ENCODE data around the gene EIF3M.

EIF3M gene

DNA sequence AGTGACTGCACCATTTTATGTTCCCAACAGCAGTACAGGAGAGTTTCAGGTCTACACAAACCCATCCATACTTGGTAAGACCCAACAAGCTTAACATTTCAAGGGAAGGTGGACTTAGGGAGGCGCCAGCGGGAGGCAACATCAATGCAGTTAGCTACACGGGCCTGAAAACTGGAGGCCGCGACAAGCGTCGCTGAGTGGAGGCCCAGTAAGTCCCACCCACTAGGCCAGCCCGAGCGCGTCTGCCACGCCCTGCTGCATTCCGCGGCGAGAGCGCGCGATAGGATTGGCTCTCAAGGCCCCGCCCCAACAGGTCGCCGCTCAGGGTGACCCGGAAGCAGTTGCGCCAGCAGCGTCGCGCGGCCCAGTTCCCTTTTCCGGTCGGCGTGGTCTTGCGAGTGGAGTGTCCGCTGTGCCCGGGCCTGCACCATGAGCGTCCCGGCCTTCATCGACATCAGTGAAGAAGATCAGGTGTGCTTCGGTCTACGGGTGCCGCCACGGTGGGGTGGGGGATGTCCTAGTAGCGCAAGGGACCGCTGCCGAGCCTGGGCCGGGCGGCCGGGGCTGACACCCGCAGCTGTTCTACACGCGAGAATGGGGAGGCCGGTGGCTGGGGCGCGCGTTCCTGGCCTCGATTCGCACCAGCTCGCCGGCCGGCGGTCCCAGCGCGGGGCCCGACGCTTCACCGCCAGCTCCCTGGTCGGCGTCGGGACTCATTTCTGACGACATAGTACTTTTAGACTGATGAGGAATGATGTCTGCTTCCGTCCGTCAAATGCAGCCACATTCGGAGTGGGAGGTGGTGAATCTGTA is at the start of gene EIF3M:
EIF3M (plus strand) TSS at position 373 of the 813 bp plus-strand sequence; CDS start at position 430, 57 bp downstream.
- H3K4me3 ChIP-seq (ENCODE audit: low read depth, low read length) = peak within 1 kb of the TSS; percentile 89
- peak; percentile 91 for DNase-seq (ENCODE audit: low read depth)

DNA sequence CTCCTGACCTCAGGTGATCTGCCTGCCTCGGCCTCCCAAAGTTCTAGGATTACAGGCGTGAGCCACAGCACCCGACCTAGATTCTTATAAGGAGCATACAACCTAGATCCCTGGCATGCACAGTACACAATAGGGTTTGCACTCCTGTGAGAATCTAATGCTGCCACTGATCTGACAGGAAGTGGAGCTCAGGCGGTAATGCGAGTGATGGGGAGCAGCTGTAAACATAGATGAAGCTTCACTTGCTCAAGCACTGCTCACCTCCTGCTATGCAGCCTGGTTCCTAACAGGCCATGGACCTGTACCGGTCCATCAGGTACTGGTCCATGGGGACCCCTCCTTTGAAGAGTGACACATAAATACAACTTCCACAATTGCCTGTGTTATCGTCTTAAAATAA is 44.8 kb upstream of the EIF3M start:
- DNase-seq (ENCODE audit: low read depth) = no peak
- H3K4me3 ChIP-seq (ENCODE audit: low read depth, low read length) = no peak overlapping the region

DNA sequence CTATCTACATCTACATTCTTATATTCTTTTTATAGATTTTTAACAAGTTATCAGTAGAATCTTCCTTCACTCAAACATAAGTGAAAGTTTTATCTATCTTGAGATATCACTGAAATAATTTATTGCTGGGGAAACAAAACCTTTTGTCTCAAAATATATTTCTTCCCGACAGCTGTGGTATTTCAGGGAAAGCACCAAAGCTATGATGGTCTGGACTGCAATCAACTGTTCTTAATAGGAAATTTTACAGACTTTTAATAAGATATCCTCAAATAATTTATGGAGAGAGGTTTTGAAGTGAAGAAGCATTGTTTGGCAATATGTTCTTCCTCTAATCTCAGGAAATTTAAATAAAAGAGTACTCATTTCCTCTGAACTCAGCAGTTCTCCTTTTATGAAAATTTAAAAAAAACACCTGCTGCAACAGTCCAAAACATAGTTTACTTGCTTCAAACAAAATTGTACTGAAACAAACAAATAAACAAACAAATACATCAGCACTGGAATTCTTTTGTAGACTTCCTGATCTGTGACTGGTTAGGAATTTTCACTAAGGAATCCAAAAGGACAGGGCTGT is 33.9 kb upstream of the EIF3M start:
- no peak for DNase-seq (ENCODE audit: low read depth)

DNA sequence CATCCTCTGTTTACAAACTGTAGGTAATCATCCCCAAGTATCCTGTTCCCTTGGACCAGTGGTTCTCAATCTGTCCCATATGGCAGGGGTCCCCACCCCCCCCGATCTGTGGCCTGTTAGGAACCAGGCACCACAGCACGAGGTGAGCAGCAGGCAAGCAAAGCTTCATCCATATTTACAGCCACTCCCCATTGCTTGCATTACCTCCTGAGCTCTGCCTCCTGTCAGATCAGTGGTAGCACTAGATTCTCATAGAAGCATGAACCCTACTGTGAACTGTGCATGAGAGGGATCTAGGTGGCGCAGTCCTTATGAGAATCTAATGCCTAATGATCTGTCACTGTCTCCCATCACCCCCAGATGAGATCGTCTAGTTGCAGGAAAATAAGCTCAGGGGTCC is 33.4 kb upstream of the EIF3M start:
- DNase-seq (ENCODE audit: low read depth) = no peak
- H3K4me3 ChIP-seq (ENCODE audit: low read depth, low read length) = no peak overlapping the region

More for the DNA sequence above, 33.9 kb upstream of the EIF3M start:
- H3K4me3 ChIP-seq (ENCODE audit: low read depth, low read length) = no peak overlapping the region

DNA sequence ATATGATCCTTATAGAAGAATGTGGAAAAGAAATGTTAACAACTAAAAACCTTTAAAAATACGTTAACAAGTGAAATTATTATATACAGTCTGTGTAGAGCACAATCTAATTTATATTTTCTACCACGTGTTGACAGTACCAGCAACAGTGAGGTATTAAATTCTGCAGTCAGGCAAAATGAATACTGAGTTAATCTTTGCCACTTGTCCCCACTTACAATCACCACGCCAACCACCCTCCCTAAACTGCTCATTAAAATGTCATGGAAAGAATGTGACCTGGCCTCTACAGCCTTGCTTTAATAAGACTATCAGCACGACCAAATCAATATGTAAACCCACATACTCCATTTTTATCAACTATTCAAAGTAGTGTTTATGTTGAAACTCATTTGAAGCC is 28.5 kb upstream of the EIF3M start:
- H3K4me3 ChIP-seq (ENCODE audit: low read depth, low read length) = no peak overlapping the region
- no peak for DNase-seq (ENCODE audit: low read depth)

DNA sequence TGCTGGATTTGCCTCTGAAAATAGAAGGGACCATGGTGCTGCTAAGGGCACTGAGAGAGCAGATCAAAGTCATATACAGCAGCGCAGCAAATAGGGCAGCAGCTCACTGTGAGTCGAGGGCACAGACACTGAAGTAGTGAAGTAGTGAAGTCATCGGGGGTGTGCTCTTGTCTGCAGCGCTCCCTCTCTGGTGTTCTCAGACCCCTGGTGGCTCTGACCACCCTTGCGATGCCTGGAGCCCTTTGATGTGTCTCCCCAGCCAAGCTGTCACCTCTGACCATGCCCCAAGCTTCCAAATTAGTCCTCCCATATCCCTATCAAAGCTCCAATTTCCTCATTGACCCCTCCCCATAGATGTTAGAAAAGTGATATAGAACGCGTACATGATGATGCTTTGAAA is 27.7 kb upstream of the EIF3M start:
- no peak overlapping the region for H3K4me3 ChIP-seq (ENCODE audit: low read depth, low read length)
- DNase-seq (ENCODE audit: low read depth) = no peak

DNA sequence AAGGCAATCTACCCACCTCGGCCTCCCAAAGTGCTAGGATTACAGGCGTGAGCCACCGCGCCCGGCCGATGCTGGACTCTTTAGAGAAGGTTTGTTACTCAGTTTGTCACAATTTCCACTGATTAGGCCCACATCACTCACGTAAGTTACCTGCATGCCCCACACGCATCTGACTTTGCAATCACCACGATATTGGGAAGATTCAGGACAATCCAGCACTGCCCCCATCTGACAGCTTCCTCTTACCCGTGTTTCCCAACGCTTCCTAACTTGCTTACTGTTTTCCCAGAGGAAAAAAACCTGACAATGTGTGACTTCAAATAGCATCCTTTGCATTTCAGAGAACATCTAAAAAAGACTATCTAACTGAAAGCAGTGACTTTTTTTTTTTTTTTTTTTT is 21.8 kb upstream of the EIF3M start:
- no peak overlapping the region for H3K4me3 ChIP-seq (ENCODE audit: low read depth, low read length)
- DNase-seq (ENCODE audit: low read depth) = no peak

DNA sequence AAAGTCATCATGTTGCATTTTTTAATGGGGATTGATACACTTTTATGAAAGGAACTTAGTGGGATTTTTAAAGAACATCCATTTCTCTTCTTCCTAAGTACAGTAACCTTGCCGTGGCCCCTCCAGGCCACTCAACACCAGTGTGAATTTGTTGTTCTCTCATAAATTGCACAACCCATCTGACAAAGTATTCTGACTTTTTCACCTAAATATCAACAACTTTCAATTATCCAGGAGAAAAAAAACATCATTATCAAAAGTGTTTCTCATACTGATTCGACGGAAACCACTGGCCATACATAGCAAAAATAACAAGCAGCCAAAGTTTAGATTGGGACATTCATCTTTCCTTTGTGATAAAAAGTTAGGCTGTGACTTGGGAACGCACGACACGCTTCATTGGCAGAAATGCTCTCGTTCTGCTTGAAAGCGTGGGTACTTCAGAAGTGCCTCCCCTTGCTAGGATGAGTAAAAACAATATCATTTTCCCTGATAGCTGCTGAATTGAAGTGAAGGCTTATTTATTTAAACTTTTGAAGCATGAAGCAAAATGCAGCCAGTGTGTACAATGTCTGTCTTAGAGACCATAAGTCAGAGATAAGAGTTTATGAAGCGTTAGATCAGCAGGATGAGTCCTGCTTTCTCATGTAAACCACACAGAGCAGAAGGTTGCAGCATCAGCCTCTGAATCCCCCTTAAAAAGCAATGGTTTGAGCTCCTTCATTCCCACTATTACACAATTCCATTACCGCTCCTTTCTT is 20.6 kb upstream of the EIF3M start:
- H3K4me3 ChIP-seq (ENCODE audit: low read depth, low read length) = no peak overlapping the region
- DNase-seq (ENCODE audit: low read depth) = no peak

DNA sequence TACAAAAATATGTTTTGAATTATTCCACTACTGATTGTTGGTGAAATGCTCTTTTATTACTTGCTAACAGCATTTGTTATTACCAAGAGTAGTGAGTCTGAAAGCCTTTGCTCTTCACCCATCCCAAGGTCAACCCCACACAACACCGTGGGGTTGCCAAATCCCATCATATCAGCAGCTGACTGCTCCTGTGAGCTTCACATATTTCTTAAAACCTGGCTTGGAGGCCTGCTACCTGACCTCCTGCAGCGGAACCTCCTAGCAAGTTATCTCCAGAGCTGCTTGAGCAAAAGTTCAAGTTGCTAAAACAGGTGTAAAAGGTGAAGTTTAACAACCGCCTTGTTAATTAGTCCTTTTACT is 20.1 kb upstream of the EIF3M start:
- DNase-seq (ENCODE audit: low read depth) = no peak
- H3K4me3 ChIP-seq (ENCODE audit: low read depth, low read length) = no peak overlapping the region

DNA sequence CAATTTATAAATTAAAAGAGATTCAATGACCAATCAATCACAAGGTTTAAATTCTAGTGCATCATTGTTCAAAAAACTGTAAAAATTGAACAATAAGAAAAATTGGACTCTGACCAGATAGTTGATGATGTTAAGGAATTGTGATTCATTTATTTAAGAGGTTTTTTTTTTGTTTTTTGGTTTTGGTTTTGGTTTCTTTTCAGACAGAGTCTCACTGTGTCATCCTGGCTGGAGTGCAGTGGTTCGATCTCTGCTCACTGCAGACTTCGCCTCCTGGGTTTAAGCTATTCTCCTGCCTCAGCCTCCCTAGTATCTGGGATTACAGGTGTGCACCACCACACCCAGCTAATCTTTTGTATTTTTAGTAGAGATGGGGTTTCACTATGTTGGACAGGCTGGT is 17.1 kb upstream of the EIF3M start:
- no peak for DNase-seq (ENCODE audit: low read depth)

DNA sequence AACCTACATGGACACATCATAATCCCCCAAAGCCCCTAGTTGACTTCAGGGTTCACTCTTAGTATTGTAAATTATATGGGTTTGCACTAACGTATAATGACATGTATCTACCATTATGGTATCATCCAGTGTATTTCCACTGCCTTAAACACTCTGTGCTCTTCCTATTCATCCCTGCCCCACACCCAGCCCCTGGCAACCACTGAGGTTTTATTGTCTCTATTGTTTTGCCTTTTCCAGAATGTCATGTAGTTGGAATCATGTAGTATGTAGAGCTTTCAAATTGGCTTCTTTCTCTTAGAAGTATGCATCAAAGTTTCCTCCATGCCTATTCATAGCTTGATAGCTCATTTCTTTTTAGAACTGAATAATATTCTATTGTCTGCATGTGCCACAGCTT is 16.5 kb upstream of the EIF3M start:
- H3K4me3 ChIP-seq (ENCODE audit: low read depth, low read length) = no peak overlapping the region
- DNase-seq (ENCODE audit: low read depth) = no peak

More for the DNA sequence above, 17.1 kb upstream of the EIF3M start:
- no peak overlapping the region for H3K4me3 ChIP-seq (ENCODE audit: low read depth, low read length)

DNA sequence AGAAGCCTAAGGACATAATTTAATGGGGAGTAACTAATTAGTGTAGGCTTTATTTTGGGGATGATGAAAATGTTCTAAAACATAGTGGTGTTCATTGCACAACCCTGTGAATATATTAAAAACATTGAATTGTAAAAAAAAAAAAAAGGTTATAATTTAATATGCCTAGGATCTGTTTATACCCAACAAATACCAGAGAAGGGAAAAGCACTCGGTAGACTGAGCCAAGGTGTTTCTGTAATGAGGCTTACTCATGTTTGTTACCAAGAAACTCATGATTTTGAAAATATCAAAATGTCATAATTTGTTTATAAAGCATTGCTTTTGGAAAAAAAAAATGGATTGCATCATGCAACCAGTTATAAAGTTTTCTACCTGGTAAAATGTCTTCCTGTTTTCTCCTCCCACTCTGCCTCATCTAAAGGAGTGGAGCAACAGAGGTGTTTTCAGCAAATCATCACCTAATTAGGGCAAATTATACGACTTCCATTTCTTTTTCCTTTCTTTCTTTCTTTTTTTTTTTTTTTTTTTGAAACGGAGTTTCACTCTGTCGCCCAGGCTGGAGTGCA is 14.2 kb upstream of the EIF3M start:
- no peak overlapping the region for H3K4me3 ChIP-seq (ENCODE audit: low read depth, low read length)
- DNase-seq (ENCODE audit: low read depth) = no peak

DNA sequence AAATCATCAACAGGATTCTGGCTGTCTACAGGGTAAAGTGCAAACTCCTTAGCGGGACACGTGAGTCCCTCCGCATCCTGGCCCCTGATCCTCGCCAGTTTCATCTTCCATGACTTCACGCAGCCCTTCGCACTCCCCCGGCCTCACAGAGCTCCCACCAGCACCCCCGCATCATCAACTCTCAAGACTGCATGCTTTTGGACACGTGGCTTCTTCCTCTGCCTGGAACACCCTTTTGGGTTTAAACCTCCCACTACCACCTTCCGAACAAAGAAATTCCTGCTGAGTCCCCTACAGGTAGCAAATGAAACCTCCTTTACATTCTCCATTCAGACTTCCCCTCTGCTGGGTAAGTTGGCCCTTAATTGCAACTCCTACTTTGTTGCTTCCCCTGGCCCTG is 12.6 kb upstream of the EIF3M start:
- no peak for DNase-seq (ENCODE audit: low read depth)
- H3K4me3 ChIP-seq (ENCODE audit: low read depth, low read length) = no peak overlapping the region

DNA sequence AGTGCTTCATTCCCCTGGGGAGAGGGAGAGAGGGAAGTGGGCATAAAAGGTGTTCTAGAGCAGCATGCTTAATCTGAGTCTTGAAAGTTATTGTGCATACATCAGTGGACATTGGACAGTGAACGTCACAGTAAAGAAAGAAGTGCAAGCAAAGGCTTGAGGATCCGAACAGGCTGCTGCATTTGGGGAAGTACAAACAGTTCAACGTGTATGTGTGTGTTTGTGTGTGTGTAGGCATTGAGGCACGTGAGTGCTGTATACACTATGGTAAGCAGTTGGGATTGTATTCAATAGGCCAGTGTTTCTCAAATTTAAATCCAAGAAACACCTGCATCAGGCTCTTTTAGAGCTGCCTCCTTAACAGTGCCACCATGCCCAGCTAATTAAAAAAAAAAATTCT is 10.4 kb upstream of the EIF3M start:
- H3K4me3 ChIP-seq (ENCODE audit: low read depth, low read length) = no peak overlapping the region
- no peak for DNase-seq (ENCODE audit: low read depth)

DNA sequence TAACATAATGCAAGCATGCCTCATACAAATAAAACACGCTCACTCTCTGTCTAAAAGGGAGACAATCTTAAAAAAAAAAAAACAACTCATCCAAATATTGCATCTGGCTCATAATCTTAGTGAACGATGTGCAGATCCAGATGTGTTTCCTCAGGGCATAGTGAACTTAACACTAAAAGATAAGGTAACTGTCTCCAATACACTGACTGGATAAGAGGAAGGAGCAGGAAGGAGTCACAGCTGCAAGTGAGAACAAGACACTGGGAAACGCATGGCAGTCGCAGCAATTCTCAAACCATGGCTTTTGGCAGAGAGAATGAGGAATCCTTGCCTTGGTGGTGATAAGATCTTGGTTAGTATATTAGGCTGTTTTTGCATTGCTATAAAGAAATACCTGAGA is 9.2 kb upstream of the EIF3M start:
- no peak for DNase-seq (ENCODE audit: low read depth)
- no peak overlapping the region for H3K4me3 ChIP-seq (ENCODE audit: low read depth, low read length)

DNA sequence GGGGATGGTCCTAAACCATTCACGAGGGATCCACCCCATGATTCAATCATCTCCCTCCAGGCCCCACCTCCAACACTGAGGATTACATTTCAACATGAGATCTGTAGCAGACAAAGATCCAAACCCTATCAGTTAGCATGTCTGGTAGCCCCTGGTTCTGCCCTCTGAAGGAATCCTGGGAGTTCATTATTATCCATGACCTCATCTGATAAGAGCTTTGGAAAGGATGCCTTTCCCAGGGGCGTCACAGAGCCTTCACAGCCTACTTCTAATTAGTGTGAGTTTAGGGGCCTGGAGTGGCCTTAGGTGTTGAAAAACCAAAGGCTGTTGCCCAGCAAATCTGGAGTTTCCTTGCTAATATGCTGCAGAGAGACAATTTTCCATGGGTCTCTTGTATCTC is 8.6 kb upstream of the EIF3M start:
- H3K4me3 ChIP-seq (ENCODE audit: low read depth, low read length) = no peak overlapping the region
- no peak for DNase-seq (ENCODE audit: low read depth)

DNA sequence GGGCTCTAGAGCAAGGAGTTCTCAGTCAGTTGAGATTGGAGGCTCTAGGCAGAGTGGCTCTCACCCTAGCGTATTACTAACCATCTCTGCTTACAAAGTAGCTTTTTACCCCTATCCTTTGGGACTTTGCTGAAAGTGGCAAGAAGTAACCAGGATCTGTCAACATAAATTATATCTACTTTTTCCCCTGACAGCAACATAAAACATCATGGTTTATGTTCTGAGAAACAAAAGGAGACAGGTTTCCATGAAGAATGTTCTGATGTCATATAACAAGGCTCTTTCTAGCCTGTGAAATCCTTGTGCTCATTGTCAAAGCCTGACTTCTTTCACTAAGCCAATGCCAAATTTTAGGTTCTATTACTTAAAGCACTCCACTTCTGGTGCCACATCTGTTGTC is 7.2 kb upstream of the EIF3M start:
- DNase-seq (ENCODE audit: low read depth) = no peak
- H3K4me3 ChIP-seq (ENCODE audit: low read depth, low read length) = no peak overlapping the region

DNA sequence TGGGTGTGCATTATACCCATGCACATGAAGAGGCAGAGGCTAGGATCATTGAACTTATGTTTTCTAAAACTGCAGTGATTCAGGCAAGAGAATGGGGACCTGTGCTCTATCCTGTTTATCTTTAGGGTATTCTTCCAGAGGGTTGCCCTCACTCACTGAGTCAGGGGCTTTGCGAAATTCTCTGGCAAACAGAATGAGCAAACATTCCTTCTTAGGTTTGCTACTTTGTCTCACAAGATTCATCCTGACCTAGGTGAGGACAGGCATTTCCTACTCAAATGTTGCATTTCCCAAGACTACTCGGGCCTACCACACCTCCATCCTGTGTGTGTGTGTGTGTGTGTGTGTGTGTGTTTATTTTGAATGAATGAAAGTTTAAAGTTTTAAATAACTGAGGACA is 2.7 kb upstream of the EIF3M start:
- no peak overlapping the region for H3K4me3 ChIP-seq (ENCODE audit: low read depth, low read length)
- peak; percentile 84 for DNase-seq (ENCODE audit: low read depth)

DNA sequence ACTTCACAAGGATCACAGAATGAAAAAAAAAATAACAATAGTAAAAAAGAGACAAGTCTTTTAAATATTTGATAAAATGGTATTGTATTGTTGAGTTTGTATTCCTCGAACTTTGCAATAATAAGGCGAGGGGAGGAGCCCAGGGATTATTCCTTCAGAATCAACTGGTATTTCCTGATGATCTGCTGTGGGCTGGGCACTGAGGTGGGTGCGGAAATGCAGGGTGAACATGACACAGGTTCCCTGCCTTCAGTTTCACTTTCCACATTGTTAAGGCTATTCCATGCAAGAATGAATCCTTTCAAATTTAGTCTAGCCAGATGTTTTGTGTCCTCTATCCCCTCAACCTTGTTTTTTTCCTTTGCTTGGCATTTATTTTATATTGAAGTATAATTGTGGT is 2.1 kb upstream of the EIF3M start:
- DNase-seq (ENCODE audit: low read depth) = no peak

DNA sequence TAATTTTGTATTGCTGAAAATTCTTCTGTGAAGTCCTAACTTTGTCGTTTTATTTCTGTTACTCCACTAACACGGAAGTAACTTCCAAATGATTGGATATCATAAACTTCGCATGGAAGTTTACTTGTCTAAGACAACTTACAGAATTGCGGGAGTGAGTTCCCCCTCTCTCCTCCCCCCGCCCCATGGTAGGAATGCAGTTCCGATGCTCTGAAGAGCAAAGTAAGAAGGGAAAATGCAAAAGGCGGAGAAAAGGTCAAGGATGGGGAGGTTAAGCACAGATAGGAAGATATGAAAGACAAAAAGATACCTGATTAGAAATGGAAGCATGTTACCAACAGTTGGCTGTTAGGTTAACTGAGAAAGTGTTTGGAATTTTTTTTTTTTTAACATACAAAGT is 1.3 kb downstream of the EIF3M start:
- H3K4me3 ChIP-seq (ENCODE audit: low read depth, low read length) = peak overlapping the region; percentile 89
- DNase-seq (ENCODE audit: low read depth) = no peak

More for the DNA sequence above, 2.1 kb upstream of the EIF3M start:
- no peak overlapping the region for H3K4me3 ChIP-seq (ENCODE audit: low read depth, low read length)
